IgD-negative memory B cell (primary cell): ENCODE measurements around the gene SAXO1. TPM values are rescaled to one million over a fixed set of nuclear protein-coding genes. Genes with fewer than 3 reads are reported as not detected.

ENCODE experiments used
- H3K27ac Mint-ChIP-seq, 3 donors: one replicate each; pipeline ENCODE4 v1.8.0; 2020 to 2022; ENCODE audit warnings: mild to moderate bottlenecking in 3 of 3, mixed read lengths in 3 of 3, moderate library complexity in 1 of 3
- H3K27me3 Mint-ChIP-seq: one replicate; pipeline ENCODE4 v1.8.0; 2021; ENCODE audit warnings: mixed read lengths
- H3K36me3 Mint-ChIP-seq: one replicate; pipeline ENCODE4 v1.8.0; 2020; ENCODE audit warnings: mild to moderate bottlenecking, mixed read lengths
- H3K4me1 Mint-ChIP-seq, 3 donors: one replicate each; pipeline ENCODE4 v1.8.0; 2020 to 2022; ENCODE audit warnings: mixed read lengths in 3 of 3, mild to moderate bottlenecking in 1 of 3
- H3K4me3 Mint-ChIP-seq, 4 donors: one replicate each; pipeline ENCODE4 v1.8.0; 2020 to 2022; ENCODE audit warnings: mild to moderate bottlenecking in 4 of 4, mixed read lengths in 4 of 4, moderate library complexity in 3 of 4
- H3K9me3 Mint-ChIP-seq, 3 donors: one replicate each; pipeline ENCODE4 v1.8.0; 2020 to 2021; ENCODE audit warnings: mixed read lengths in 3 of 3, mild to moderate bottlenecking in 1 of 3
- polyA plus RNA-seq: library from polyadenylated mRNA; unstranded; fragments of 300-500 nt; fragmentation: Illumina TruSeq; gene quantifications from one replicate; pipeline ENCODE4 v1.2.3, GENCODE V29; 2021

Gene SAXO1
- not detected for polyA plus RNA-seq

- no peaks in the 10 kb centered on the region for H3K36me3 Mint-ChIP-seq
- H3K9me3 Mint-ChIP-seq, result no peaks in the 10 kb centered on the region
- peaks cover 6% of the 10 kb centered on the region for H3K27me3 Mint-ChIP-seq
- no peak within 1 kb of the TSS for H3K27ac Mint-ChIP-seq
- H3K4me1 Mint-ChIP-seq, result peaks cover 0 to 3% (median 0%) of the 10 kb centered on the region in 3 donors
- no peak within 1 kb of the TSS for H3K4me3 Mint-ChIP-seq
Observed at GRCh38 chr9:19033015-19033414, at the start of gene SAXO1. TSS of gene SAXO1 (minus strand) at chr9:19033209. CDS start at chr9:19032908, 301 bp downstream.

- no peak overlapping the region for H3K4me3 Mint-ChIP-seq
- H3K4me1 Mint-ChIP-seq, result peaks cover 0 to 3% (median 0%) of the 10 kb centered on the region in 3 donors
- no peak overlapping the region for H3K27ac Mint-ChIP-seq
- peaks cover 8% of the 10 kb centered on the region for H3K36me3 Mint-ChIP-seq
- no peaks in the 10 kb centered on the region for H3K27me3 Mint-ChIP-seq
- H3K9me3 Mint-ChIP-seq, result no peaks in the 10 kb centered on the region
Observed at GRCh38 chr9:19074836-19075235, 41.8 kb upstream of the SAXO1 start.

- no peaks in the 10 kb centered on the region for H3K9me3 Mint-ChIP-seq
- H3K36me3 Mint-ChIP-seq, result peaks cover 8% of the 10 kb centered on the region
- H3K27ac Mint-ChIP-seq, result no peak overlapping the region
- H3K4me3 Mint-ChIP-seq, result no peak overlapping the region
- H3K27me3 Mint-ChIP-seq, result no peaks in the 10 kb centered on the region
- peaks cover 0 to 3% (median 0%) of the 10 kb centered on the region in 3 donors for H3K4me1 Mint-ChIP-seq
Observed at GRCh38 chr9:19074229-19074628, 41.2 kb upstream of the SAXO1 start.

- Mint-ChIP-seq H3K4me1 (peaks cover 0 to 4% (median 0%) of the 10 kb centered on the region in 3 donors), H3K4me3 (no peak overlapping the region), H3K27me3 (no peaks in the 10 kb centered on the region), H3K27ac (no peak overlapping the region), H3K36me3 (peaks cover 3% of the 10 kb centered on the region), H3K9me3 (no peaks in the 10 kb centered on the region)
Observed at GRCh38 chr9:19057033-19057432, 24.0 kb upstream of the SAXO1 start.

GRCh38 chr9:19050637-19051591 is 17.9 kb upstream of the SAXO1 start:
- Mint-ChIP-seq H3K27me3 (no peaks in the 10 kb centered on the region), H3K4me3 (peak overlapping the region; percentile 91 to 96 (median 94)), H3K27ac (peak overlapping the region; percentile 74 to 99 (median 91)), H3K36me3 (peaks cover 4% of the 10 kb centered on the region), H3K4me1 (peaks cover 20 to 29% (median 24%) of the 10 kb centered on the region in 3 donors), H3K9me3 (no peaks in the 10 kb centered on the region)

- H3K4me3 Mint-ChIP-seq, result peak overlapping the region; percentile 91 to 96 (median 94)
- H3K9me3 Mint-ChIP-seq, result no peaks in the 10 kb centered on the region
- peaks cover 4% of the 10 kb centered on the region for H3K36me3 Mint-ChIP-seq
- H3K27me3 Mint-ChIP-seq, result no peaks in the 10 kb centered on the region
- peaks cover 20 to 27% (median 24%) of the 10 kb centered on the region in 3 donors for H3K4me1 Mint-ChIP-seq
- peak overlapping the region; percentile 91 to 99 (median 99) for H3K27ac Mint-ChIP-seq
Observed at GRCh38 chr9:19049917-19050636, 17.1 kb upstream of the SAXO1 start.

- H3K4me1 Mint-ChIP-seq, result peaks cover 20 to 28% (median 24%) of the 10 kb centered on the region in 3 donors
- H3K27me3 Mint-ChIP-seq, result no peaks in the 10 kb centered on the region
- H3K36me3 Mint-ChIP-seq, result peaks cover 4% of the 10 kb centered on the region
- no peaks in the 10 kb centered on the region for H3K9me3 Mint-ChIP-seq
- peak within 1 kb of the TSS; percentile 91 to 99 (median 99) for H3K27ac Mint-ChIP-seq
- peak within 1 kb of the TSS; percentile 91 to 96 (median 94) for H3K4me3 Mint-ChIP-seq
Observed at GRCh38 chr9:19048966-19049916, 16.2 kb upstream of the SAXO1 start, which contains the start of gene RRAGA. TSS of gene RRAGA (plus strand) at chr9:19049427. CDS start at chr9:19049660, 233 bp downstream.

- peaks cover 2% of the 10 kb centered on the region for H3K27me3 Mint-ChIP-seq
Observed at GRCh38 chr9:19036611-19037010, 3.6 kb upstream of the SAXO1 start.

GRCh38 chr9:19032406-19032805 is 603 bp downstream of the SAXO1 start:
- peaks cover 0 to 1% (median 0%) of the 10 kb centered on the region in 3 donors for H3K4me1 Mint-ChIP-seq
- H3K9me3 Mint-ChIP-seq, result no peaks in the 10 kb centered on the region
- H3K27me3 Mint-ChIP-seq, result peaks cover 6% of the 10 kb centered on the region
- no peak overlapping the region for H3K4me3 Mint-ChIP-seq
- no peak overlapping the region for H3K27ac Mint-ChIP-seq
- H3K36me3 Mint-ChIP-seq, result no peaks in the 10 kb centered on the region

More at GRCh38 chr9:19036611-19037010, 3.6 kb upstream of the SAXO1 start:
- Mint-ChIP-seq H3K36me3 (no peaks in the 10 kb centered on the region), H3K27ac (no peak overlapping the region), H3K4me3 (no peak overlapping the region), H3K9me3 (no peaks in the 10 kb centered on the region), H3K4me1 (peaks cover 0 to 2% (median 0%) of the 10 kb centered on the region in 3 donors)

- Mint-ChIP-seq H3K9me3 (no peaks in the 10 kb centered on the region), H3K27me3 (peaks cover 6% of the 10 kb centered on the region), H3K36me3 (no peaks in the 10 kb centered on the region), H3K4me3 (no peak overlapping the region), H3K4me1 (peaks cover 0 to 1% (median 0%) of the 10 kb centered on the region in 3 donors), H3K27ac (peak overlapping the region in 1 of 3 donors; percentile 84)
Observed at GRCh38 chr9:19030899-19031298, 2.1 kb downstream of the SAXO1 start.

GRCh38 chr9:19028835-19029451 is 4.1 kb downstream of the SAXO1 start:
- no peak overlapping the region for H3K27ac Mint-ChIP-seq
- H3K36me3 Mint-ChIP-seq, result no peaks in the 10 kb centered on the region

GRCh38 chr9:19027825-19028224 is 5.2 kb downstream of the SAXO1 start:
- Mint-ChIP-seq H3K4me3 (no peak overlapping the region), H3K9me3 (no peaks in the 10 kb centered on the region), H3K36me3 (no peaks in the 10 kb centered on the region), H3K4me1 (peaks cover 0 to 1% (median 0%) of the 10 kb centered on the region in 3 donors), H3K27ac (no peak overlapping the region), H3K27me3 (peaks cover 5% of the 10 kb centered on the region)

More at GRCh38 chr9:19028835-19029451, 4.1 kb downstream of the SAXO1 start:
- Mint-ChIP-seq H3K27me3 (peaks cover 5% of the 10 kb centered on the region), H3K9me3 (no peaks in the 10 kb centered on the region), H3K4me3 (no peak overlapping the region), H3K4me1 (peaks cover 0 to 1% (median 0%) of the 10 kb centered on the region in 3 donors)

- Mint-ChIP-seq H3K36me3 (no peaks in the 10 kb centered on the region), H3K27ac (peak overlapping the region in 1 of 3 donors; percentile 14), H3K9me3 (peaks cover 0 to 4% (median 0%) of the 10 kb centered on the region in 3 donors), H3K4me3 (no peak overlapping the region), H3K4me1 (peaks cover 0 to 2% (median 1%) of the 10 kb centered on the region in 3 donors), H3K27me3 (peaks cover 5% of the 10 kb centered on the region)
Observed at GRCh38 chr9:19026375-19026774, 6.6 kb downstream of the SAXO1 start.
